ENCODE results near the gene ECT2L.
A peak's percentile ranks its signal among the peaks of the same experiment; 100 is the strongest.

Gene ECT2L

DNA sequence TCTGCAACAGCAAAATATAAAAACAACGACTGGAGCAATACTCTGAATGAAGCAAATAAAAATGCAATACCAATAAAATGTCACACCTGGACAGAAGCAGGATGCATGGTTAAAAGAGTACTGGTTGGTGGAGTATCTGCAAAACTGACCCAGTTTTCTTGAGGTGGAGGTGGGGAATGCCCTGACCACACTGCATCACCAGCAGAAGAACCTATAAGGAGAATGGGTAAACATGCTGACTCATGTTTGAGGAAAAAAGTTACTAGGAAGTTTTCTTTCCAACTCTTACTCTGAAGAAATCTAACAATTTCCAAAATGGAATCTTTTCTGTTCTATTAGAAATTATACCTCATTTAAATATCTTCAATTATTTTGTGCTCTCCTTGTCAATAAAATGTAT, 148.5 kb downstream of the ECT2L start:
- no peak overlapping the region for H3K27ac ChIP-seq
- TF ChIP-seq, protein P1, sequence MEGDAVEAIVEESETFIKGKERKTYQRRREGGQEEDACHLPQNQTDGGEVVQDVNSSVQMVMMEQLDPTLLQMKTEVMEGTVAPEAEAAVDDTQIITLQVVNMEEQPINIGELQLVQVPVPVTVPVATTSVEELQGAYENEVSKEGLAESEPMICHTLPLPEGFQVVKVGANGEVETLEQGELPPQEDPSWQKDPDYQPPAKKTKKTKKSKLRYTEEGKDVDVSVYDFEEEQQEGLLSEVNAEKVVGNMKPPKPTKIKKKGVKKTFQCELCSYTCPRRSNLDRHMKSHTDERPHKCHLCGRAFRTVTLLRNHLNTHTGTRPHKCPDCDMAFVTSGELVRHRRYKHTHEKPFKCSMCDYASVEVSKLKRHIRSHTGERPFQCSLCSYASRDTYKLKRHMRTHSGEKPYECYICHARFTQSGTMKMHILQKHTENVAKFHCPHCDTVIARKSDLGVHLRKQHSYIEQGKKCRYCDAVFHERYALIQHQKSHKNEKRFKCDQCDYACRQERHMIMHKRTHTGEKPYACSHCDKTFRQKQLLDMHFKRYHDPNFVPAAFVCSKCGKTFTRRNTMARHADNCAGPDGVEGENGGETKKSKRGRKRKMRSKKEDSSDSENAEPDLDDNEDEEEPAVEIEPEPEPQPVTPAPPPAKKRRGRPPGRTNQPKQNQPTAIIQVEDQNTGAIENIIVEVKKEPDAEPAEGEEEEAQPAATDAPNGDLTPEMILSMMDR (conservative IDR thresholded peaks at IDR 0.05), result no peak

DNA sequence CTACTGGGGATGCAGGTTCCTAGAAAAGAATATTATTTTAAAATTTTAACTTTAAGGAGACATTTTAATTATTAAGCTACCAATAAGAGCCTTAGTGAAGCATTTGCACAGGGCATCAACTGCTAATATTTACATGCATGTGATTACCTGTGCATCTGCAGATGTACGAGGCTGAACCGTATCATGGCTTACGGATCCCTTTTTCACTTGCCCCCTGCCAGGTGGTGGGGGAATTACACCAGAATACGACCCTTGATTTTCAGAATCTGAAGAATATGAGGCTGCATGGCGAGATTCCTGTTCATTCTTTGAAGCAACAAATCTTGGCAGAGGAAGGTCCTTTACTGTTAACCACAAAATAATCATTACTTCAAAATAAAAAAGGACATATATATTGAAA, 149.5 kb downstream of the ECT2L start:
- no peak overlapping the region for H3K27ac ChIP-seq
- TF ChIP-seq, protein P1 (conservative IDR thresholded peaks at IDR 0.05), result peak; percentile 15; the same call in 1 of the 2 replicates

DNA sequence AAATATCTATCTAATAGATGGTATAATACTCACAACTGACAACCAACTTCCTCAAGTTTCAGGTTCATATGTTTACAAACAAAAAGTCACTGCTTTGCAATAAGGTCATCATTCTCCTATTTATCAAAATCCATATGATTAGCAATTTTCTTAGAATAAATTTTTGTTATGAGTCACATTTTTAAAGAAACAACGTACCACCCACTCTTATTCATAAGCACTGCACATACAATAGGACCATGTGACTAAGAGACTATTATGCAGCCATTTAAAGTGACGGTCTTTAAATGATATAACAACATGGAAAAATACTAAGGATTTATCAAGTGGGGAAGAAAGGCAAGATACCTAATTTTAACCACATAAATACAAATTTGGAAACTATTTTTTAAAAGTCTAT, 152.1 kb downstream of the ECT2L start:
- TF ChIP-seq, protein P1 (conservative IDR thresholded peaks at IDR 0.05), result no peak
- no peak overlapping the region for H3K27ac ChIP-seq

DNA sequence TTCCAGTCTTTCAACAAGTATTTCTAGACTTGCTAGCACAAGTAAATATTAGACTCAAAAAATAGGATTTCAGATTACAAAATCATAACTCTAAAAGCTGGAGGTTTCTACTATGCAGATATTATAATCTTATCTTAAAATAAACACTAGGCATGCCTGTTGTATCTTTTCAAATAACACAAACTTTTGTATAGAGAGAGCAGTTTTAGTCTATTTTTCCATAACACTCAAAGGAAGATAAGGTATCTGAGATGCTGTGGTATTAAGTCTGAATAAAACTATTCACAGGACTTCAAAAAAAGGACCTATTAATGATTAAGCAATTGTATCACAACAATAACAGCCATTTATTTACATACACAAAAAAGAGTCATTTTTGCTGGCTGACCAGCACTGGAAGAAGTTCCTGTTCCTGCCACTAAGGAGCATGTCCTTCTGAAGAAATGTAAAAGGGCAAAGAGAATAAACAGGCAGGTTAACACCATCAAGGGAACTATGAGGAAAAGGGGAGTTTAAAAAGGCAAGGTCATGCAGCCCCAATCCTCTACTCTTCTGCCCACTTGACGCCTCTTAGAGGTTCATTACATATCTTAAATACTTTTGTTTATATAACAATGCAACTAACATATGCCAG, 152.8 kb downstream of the ECT2L start:
- TF ChIP-seq, protein P1 (conservative IDR thresholded peaks at IDR 0.05), result no peak
- no peak overlapping the region for H3K27ac ChIP-seq

DNA sequence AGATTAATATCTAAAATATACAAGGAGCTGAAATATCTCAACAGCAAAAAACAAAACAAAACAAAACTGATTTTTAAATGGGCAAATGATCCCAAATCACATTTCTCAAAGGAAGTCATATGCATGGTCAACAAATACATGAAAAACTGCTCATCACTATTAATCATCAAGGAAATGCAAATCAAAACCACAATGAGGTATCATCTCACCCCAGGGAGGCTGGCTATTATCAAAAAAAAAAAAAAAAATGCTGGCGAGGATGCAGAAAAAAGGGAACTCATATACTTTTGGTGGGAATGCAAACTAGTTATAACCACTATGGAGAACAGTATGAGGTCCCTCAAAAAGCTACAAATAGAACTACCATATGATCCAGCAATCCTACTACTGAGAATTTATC, 157.6 kb downstream of the ECT2L start:
- H3K27ac ChIP-seq, result no peak overlapping the region
- TF ChIP-seq, protein P1 (conservative IDR thresholded peaks at IDR 0.05), result no peak

Data from VCaP (cell line).